Prostate gland (tissue), 2 donors: ENCODE results near the gene MDGA2.

Experiments used
- CTCF ChIP-seq, 4 experiments: fragments of 200-600 bp in 2 of 4; fragments of 450-650 bp in 2 of 4; sonication (generic) in 2 of 4; IDR thresholded peaks; 1 replicate in 3 of 4; 2 replicates in 1 of 4; pipeline ENCODE4 v1.5.1; 2016 to 2019; ENCODE audit warnings: antibody characterized with exemption in 4 of 4, mild to moderate bottlenecking in 2 of 4, moderate library complexity in 2 of 4
- POLR2A ChIP-seq: fragments of 450-650 bp; IDR thresholded peaks from one replicate; pipeline ENCODE4 v1.6.1; 2016; ENCODE audit warnings: antibody characterized with exemption, mild to moderate bottlenecking
- POLR2AphosphoS5 ChIP-seq: sonication (generic); formaldehyde crosslinking; IDR thresholded peaks from one replicate; pipeline ENCODE4 v1.6.1; 2017; ENCODE audit warnings: antibody characterized with exemption

GRCh38 chr14:47722929-47723693, 47.7 kb upstream of the MDGA2 start:
- TF ChIP-seq POLR2A (no peak), CTCF (IDR thresholded peaks at IDR 0.05) (no peak), POLR2AphosphoS5 (no peak)
